ENCODE measurements around the gene WDR3.

GRCh38 chr1:117904485-117904884 lies 25.1 kb upstream of the WDR3 start:
- TF ChIP-seq, protein P1, sequence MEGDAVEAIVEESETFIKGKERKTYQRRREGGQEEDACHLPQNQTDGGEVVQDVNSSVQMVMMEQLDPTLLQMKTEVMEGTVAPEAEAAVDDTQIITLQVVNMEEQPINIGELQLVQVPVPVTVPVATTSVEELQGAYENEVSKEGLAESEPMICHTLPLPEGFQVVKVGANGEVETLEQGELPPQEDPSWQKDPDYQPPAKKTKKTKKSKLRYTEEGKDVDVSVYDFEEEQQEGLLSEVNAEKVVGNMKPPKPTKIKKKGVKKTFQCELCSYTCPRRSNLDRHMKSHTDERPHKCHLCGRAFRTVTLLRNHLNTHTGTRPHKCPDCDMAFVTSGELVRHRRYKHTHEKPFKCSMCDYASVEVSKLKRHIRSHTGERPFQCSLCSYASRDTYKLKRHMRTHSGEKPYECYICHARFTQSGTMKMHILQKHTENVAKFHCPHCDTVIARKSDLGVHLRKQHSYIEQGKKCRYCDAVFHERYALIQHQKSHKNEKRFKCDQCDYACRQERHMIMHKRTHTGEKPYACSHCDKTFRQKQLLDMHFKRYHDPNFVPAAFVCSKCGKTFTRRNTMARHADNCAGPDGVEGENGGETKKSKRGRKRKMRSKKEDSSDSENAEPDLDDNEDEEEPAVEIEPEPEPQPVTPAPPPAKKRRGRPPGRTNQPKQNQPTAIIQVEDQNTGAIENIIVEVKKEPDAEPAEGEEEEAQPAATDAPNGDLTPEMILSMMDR (IDR thresholded peaks at IDR 0.05) = no peak
- TF ChIP-seq POLR2A (IDR thresholded peaks at IDR 0.05) = no peak
- TF ChIP-seq POLR2AphosphoS5 (IDR thresholded peaks at IDR 0.05) = no peak

All from transverse colon (tissue), 4 donors.